HG02571 (cell line): ENCODE measurements around the gene ERCC3.
"Not testable (repeated sequence)": the region's sequence is repeated elsewhere in the genome, so short reads cannot be mapped to it uniquely, and the experiment has no call there.

ENCODE experiments used
- ATAC-seq: cut with Tn5 transposase; IDR thresholded peaks from one replicate; pipeline ENCODE4 v1.9.1; 2021; ENCODE audit warnings: mild to moderate bottlenecking, moderate library complexity; ENCODE audit not compliant: unreplicated experiment

Gene ERCC3

GRCh38 chr2:127280693-127281092 lies 13.3 kb downstream of the ERCC3 start:
- ATAC-seq, result no peak

DNA sequence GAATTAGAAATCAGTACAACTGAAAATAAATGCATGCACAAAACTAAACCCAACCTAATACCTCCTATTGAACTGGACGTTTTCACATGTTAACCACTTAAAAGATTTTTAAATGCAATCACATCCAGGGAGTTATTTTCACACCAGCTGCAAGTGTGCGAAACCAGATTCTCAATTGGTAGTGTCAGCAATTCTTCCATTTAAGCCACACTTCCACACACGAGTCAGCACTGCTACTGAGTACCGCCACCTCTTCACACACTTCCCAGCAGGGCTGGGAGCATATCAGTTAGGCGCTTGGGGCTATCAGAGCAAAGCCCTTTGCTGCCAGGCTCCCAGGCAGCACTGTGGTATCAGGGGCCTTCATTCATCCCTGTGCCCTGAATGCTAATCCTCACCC lies 14.2 kb downstream of the ERCC3 start:
- ATAC-seq, result no peak

DNA sequence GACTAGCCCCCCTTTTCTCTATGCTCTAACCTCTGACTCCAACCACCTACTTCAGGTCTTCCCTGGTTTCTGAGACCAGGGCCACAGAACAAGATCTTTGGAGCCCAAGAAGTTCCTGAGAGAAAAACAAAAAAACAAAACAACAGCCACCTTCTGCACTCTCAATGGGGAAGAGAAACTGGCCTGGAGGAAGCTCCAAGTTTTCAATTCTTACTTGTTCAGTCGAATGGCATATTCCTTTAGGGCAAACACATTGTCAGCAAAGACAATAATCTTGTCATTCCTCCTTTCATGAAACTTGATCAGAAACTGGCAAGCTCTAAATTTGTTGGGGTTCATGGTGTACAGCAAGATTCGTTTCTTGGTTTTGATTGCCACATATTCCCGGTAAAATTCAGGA lies 15.0 kb downstream of the ERCC3 start:
- no peak for ATAC-seq

GRCh38 chr2:127277028-127277427 lies 16.9 kb downstream of the ERCC3 start:
- ATAC-seq, result no peak

- no peak for ATAC-seq
Measured at GRCh38 chr2:127275789-127276188, 18.2 kb downstream of the ERCC3 start.

- ATAC-seq, result no peak
Measured at GRCh38 chr2:127275356-127275755, 18.6 kb downstream of the ERCC3 start.

GRCh38 chr2:127270663-127271062 lies 23.3 kb downstream of the ERCC3 start:
- no peak for ATAC-seq

DNA sequence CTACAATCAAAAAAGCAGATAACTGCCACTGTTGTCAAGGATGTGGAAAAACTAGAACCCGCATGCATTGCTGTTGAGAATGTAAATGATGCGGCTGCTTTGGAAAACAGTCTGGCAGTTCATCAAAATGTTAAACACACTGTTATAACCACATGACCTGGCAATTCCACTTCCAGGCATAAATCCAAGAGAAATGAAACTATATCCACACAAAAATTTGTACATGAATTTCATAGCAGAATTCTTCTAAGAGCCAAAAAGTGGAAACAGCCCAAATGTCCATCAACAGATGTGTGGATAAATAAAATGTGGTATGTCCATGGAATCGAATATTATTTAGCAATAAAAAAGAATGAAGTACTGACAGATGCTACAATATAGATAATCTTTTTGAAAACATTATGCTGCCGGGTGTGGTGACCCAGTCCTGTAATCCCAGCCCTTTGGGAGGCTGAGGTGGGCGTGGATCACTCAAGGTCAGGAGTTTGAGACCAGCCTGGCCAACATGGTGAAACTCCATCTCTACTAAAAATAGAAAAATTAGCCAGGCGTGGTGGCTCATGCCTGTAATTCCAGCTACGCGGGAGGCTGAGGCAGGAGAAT lies 32.0 kb downstream of the ERCC3 start:
- no peak for ATAC-seq

DNA sequence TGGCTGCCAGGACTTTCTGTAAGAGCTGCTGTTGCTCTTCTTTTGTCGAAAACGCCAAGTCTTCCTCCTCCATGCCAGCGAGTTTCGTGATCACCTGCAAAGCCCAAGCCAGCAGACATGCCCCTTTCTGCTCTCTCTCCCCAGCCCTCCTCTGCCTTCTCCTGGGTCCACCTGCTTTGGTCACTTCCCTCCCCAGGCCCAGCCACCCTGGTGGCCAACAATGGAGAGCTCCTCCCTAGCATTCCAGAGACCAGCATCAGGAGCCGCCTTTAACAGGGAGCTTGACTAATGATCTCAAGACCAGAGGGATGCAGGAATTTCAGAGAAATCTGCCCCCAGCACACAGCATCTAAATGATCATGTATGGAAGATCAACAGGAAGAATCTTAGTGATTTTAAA lies 34.6 kb downstream of the ERCC3 start:
- no peak for ATAC-seq

DNA sequence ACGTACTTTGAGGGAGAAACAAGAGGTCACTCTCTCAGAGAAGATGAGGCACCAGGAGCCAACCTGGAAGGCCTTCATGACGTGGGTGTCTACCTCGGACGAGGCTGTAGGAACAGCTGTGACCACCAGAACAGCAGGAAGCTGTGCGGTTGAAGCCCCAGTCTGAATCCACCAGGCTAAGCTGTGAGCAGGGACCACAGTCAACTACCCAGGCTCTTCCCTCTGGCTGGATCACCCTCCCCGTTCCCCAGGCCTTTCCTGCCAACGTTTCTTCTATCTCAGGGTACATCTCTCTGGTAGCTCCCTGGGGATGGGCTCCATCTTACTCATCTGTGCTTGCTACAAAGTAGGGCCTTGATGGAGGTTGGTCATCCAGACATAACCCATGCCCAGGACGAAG lies 37.1 kb downstream of the ERCC3 start:
- ATAC-seq, result no peak

GRCh38 chr2:127256381-127256780 lies 37.6 kb downstream of the ERCC3 start:
- no peak for ATAC-seq

DNA sequence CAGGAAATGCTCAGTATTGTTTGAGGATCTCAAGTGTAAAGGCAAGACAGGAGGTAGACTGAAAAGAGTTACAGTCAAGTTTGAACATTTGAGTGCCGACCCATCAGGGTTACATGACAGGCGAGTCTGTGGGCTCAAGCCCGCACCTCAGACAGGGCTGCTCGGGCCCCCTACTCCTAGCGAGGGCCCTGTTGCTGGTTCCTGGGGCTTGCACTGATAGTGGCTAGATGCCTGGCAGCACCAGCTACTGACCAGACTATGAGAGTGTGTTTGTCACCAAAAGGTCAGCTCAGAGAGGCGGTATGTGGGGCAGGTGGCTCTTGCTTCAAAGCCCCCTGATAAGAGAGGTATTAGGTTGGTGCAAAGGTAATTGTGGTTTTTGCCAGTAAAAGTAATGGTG lies 38.2 kb downstream of the ERCC3 start:
- ATAC-seq, result no peak

DNA sequence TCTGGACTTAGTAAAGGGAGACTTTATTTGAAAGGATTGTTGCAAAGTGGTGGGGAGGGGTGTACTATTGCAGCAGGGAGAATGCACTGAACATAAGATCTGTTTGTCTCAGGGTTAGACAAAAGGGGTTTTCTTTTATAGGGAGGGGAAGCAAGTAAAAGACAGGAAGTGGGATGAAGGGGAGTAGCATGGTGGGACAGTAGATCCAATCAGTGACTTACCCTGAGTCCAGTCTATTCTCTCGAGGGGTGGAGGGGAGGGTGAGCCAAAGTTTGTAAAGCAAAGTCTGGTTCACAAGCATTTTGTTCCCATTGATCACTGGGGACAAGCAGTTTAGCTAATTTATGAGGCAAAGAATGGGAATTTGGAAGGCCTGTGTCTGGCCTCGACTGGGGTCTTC lies 38.8 kb downstream of the ERCC3 start:
- no peak for ATAC-seq

- ATAC-seq, result no peak
Measured at GRCh38 chr2:127254386-127254981, 39.5 kb downstream of the ERCC3 start.

DNA sequence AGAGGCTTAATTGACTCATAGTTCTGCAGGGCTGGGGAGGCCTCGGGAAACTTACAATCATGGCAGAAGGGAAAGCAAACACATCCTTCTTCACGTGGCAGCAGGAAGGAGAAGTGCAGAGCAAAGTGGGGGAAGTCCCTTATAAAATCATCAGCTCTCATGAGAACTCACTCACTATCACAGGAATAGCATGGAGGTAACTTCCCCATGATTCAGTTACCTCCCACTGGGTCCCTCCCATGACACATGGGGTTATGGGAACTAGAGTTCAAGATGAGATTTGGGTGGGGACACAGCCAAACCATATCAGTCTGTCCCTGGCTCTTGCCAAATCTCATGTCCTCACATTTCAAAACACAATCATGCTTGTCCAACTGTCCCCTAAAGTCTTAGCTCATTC lies 52.8 kb downstream of the ERCC3 start:
- not testable (repeated sequence) for ATAC-seq

DNA sequence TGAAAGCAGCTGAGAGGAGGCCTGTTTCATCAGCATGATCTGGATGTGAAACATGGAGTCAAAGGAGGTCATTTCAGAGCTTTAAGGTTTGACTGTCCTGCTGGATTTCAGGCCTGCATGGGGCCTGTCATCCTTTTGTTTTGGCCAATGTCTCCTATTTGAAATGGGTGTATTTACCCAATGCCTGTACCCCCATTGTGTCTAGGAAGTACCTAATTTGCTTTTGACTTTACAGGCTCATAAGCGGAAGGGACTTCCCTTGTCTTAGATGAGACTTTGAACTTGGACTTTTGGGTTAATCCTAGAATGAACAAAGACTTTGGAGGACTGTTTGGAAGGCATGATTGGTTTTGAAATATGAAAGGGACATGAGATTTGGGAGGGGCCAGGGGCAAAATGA lies 54.5 kb downstream of the ERCC3 start:
- no peak for ATAC-seq

GRCh38 chr2:127237768-127238167 lies 56.2 kb downstream of the ERCC3 start:
- not testable (repeated sequence) for ATAC-seq

GRCh38 chr2:127235082-127235702 lies 58.8 kb downstream of the ERCC3 start:
- ATAC-seq, result no peak

- no peak for ATAC-seq
Measured at GRCh38 chr2:127233710-127234109, 60.2 kb downstream of the ERCC3 start.

GRCh38 chr2:127231130-127231865 lies 62.6 kb downstream of the ERCC3 start:
- ATAC-seq, result no peak

- no peak for ATAC-seq
Measured at GRCh38 chr2:127229555-127229954, 64.4 kb downstream of the ERCC3 start.

GRCh38 chr2:127228102-127228501 lies 65.8 kb downstream of the ERCC3 start:
- ATAC-seq, result no peak
